Dermis blood vessel endothelial cell (primary cell): Measurements from ENCODE around the gene FMOD. TPM values are rescaled to one million over a fixed set of nuclear protein-coding genes. Genes with fewer than 3 reads are reported as not detected.
"Not testable (repeated sequence)": the region's sequence is repeated elsewhere in the genome, so short reads cannot be mapped to it uniquely, and the experiment has no call there.

Experiments
- DNase-seq: peaks from one replicate; pipeline ENCODE4 v3.0.0; 2010
- total RNA-seq: library from RNA; depleted of rRNA; stranded (reverse); fragments of >200 nt; gene quantifications from 2 replicates; pipeline ENCODE4 v1.2.3, GENCODE V29; 2014

Gene FMOD
- total RNA-seq, 1 donor from 2014 or later, result 11.4 TPM

DNA sequence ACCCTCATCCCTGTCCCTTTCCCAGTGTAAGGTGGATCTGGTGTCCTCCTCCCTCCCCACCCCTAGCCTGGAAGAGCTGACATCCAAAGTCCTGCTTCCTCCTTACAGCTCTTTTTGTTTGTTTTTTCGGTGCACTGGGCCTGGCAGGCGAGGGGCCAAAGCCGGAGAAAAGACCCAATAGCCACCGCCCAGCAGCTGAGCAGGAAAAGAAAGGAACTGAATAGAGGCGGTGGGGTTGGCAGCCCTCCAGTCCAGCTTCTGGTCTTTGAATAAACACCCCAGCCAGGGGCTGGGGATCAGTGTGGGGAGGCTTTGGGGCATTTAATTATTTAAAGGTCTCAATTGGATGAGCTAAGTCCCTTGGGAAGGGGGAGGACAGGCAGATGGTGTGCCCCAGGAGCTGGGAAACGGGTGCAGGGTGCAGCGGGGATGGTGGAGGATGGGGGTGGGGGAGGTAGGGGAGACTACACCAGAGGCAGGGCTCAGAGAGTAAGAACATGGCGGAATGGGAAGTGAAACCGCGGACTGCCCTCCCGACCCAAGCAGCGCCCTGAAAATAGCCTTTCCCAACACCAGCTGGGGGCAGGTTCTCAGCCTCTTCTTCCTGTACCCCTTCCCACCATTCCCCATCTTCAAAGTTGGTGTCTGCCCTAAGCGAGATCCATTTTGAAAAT, 25.4 kb downstream of the FMOD start:
- DNase-seq, result peak; percentile 53

DNA sequence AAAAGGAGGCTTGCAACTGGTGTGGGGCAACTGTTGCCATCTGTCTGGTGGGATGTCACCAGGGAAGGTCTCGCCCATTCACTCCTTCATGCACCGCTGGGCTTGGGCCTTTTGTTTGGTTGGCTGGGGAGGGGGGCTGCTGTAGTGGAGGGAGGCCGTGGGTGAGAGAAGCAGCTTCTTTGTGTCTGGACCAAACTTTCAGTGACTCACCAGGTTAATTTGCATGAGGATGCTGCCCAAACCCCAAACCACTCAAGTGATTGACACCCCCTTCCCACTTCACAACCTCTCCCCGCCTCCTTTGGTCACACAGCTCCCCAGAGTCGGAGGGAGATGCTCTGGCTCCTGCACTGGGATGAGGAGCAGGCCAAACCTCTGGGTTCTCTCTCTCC, 25.9 kb downstream of the FMOD start:
- peak; percentile 30 for DNase-seq

- no peak for DNase-seq
Observed at GRCh38 chr1:203324105-203325025, 26.6 kb downstream of the FMOD start.

- DNase-seq, result no peak
Observed at GRCh38 chr1:203323587-203323986, 27.3 kb downstream of the FMOD start.

- DNase-seq, result peak; percentile 88
Observed at GRCh38 chr1:203322500-203323179, 28.3 kb downstream of the FMOD start.

DNA sequence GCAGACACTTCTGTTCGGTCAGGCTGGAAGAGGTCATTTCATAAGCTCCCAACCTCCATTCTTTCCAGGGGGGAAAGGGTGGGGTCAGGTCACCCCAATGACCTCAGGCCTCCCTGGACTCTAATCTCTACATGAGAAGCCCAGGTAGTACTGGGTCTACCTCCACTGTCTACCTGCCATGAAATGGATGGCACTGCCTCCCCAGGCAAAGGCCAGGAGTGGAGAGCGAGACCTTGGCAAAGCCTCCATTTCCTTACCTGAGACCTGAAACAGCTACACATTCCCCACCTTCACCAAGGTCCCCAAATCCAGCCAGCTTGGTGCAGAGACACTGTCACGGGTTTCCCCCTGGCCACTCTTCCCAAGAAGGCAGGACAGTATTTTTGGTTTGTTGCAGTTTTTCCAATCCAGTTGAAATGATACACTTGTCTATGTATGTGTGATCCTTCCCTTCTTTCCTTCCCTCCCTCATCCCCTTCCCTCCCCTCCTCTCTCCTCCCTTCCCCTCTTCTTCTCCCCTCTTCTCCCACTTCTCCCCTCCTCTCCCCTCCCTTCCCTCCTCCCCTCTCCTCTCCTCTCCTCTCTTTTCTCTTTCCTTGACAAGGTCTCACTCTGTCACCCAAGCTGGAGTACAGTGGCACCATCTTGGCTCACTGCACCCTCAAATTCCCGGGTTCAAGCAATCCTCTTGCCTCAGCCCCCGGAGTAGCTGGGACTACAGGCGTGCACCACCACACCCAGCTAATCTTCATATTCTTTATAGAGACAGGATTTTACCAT, 29.5 kb downstream of the FMOD start:
- no peak for DNase-seq

- DNase-seq, result peak; percentile 93
Observed at GRCh38 chr1:203320591-203321272, 30.2 kb downstream of the FMOD start.

- DNase-seq, result no peak
Observed at GRCh38 chr1:203318229-203318517, 32.7 kb downstream of the FMOD start.

- no peak for DNase-seq
Observed at GRCh38 chr1:203317429-203318228, 33.3 kb downstream of the FMOD start.

- DNase-seq, result no peak
Observed at GRCh38 chr1:203316626-203317093, 34.3 kb downstream of the FMOD start.

- not testable (repeated sequence) for DNase-seq
Observed at GRCh38 chr1:203314025-203314759, 36.7 kb downstream of the FMOD start.

- DNase-seq, result no peak
Observed at GRCh38 chr1:203311368-203312301, 39.3 kb downstream of the FMOD start.

DNA sequence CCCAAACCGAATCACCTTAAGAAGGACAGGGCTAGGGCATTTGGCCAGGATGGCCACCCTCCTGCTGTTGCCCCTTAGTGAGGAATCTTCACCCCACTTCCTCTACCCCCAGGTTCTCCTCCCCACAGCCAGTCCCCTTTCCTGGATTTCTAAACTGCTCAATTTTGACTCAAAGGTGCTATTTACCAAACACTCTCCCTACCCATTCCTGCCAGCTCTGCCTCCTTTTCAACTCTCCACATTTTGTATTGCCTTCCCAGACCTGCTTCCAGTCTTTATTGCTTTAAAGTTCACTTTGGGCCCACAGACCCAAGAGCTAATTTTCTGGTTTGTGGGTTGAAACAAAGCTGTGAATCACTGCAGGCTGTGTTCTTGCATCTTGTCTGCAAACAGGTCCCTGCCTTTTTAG, 42.0 kb downstream of the FMOD start:
- DNase-seq, result no peak

DNA sequence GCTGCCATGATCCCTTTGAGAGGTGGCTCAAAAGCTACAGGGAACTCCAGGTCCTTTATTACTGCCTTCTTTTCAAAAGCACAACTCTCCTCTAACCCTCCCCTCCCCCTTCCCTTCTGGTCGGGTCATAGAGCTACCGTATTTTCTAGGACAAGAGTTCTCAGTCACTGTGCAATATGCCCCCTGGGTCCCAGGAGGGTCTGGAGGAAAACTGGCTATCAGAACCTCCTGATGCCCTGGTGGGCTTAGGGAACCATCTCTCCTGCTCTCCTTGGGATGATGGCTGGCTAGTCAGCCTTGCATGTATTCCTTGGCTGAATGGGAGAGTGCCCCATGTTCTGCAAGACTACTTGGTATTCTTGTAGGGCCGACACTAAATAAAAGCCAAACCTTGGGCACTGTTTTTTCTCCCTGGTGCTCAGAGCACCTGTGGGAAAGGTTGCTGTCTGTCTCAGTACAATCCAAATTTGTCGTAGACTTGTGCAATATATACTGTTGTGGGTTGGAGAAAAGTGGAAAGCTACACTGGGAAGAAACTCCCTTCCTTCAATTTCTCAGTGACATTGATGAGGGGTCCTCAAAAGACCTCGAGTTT, 42.5 kb downstream of the FMOD start:
- DNase-seq, result no peak

DNA sequence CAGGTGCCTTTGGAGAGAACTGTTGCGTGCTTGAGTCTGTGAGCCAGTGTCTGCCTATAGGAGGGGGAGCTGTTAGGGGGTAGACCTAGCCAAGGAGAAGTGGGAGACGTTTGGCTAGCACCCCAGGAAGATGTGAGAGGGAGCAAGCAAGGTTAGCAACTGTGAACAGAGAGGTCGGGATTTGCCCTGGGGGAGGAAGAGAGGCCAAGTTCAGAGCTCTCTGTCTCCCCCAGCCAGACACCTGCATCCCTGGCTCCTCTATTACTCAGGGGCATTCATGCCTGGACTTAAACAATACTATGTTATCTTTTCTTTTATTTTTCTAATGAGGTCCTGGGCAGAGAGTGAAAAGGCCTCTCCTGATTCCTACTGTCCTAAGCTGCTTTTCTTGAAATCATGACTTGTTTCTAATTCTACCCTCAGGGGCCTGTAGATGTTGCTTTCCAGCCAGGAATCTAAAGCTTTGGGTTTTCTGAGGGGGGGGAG, 43.2 kb downstream of the FMOD start:
- no peak for DNase-seq

GRCh38 chr1:203306965-203307541, 43.9 kb downstream of the FMOD start:
- DNase-seq, result peak; percentile 41

DNA sequence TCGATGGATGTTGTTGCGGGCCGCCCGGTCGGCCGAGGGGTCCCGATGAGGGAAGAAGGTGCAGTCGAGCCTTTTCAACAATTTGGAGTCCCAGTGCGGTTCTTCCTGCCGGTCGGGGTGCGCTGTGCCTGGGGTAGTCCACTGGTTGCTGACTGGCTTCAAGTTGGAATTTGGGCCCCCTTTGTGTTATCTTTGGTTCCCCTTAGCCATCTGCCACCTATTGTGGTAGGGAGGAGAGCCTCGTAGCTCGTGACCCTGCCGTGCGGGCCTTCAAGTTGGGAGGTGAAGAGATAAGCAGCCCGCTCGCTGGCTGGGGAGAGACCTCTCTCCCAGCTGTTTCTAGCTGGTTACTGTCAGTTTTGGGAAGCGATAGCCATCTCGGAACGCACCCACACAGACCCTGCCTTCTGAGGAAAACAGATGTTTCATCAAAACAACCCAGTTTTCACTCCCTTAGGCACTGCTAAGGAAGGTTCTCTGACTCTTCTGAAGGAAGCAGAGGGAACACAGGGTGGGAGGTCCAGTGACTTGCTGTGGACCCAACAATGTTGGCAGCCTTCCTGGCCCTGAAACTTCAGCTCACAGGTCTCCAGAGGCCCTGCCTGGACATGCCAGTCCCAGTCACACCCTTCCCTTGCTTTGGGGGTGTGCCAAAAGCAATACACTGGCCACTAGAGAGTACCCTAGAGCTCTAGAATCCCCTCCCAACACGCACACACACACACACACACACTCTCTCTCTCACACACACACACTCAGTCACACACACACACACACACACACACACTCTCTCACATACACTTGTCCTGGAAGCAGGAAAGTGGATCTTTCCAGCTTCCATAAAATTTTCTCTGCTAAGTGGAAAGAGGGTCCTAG, 44.6 kb downstream of the FMOD start:
- DNase-seq, result peak; percentile 85
